Trophoblast cell (in vitro differentiated cells and primary cell): ENCODE results near the gene FRMD6.

Experiments used
- DNase-seq, 2 donors: peaks; one replicate each; pipeline ENCODE4 v3.0.0-alpha.2; 2016
- H2AFZ ChIP-seq: 2 replicates; pipeline ENCODE4 v1.6.1; 2013; ENCODE audit warnings: low read length, moderate library complexity, mild to moderate bottlenecking; ENCODE audit not compliant: insufficient read depth, poor library complexity
- H2AK5ac ChIP-seq: 2 replicates; pipeline ENCODE4 v1.6.1; 2013; ENCODE audit warnings: mild to moderate bottlenecking, low read length
- H2BK120ac ChIP-seq: 2 replicates; pipeline ENCODE4 v1.6.1; 2013; ENCODE audit warnings: low read length, mild to moderate bottlenecking, moderate library complexity; ENCODE audit not compliant: insufficient read depth, poor library complexity
- H2BK12ac ChIP-seq: 2 replicates; pipeline ENCODE4 v1.6.1; 2013; ENCODE audit warnings: mild to moderate bottlenecking, low read length, moderate library complexity
- H2BK5ac ChIP-seq: 2 replicates; pipeline ENCODE4 v1.6.1; 2013; ENCODE audit warnings: low read length, low read depth, moderate library complexity, mild to moderate bottlenecking; ENCODE audit not compliant: poor library complexity
- H3K14ac ChIP-seq: 2 replicates; pipeline ENCODE4 v1.6.1; 2013; ENCODE audit warnings: mild to moderate bottlenecking, low read length
- H3K18ac ChIP-seq: 2 replicates; pipeline ENCODE4 v1.6.1; 2013; ENCODE audit warnings: mild to moderate bottlenecking, low read length
- H3K23ac ChIP-seq: 2 replicates; pipeline ENCODE4 v1.6.1; 2013; ENCODE audit warnings: low read length
- H3K27ac ChIP-seq: 2 replicates; pipeline ENCODE4 v1.5.1; 2013; ENCODE audit warnings: low read depth, mild to moderate bottlenecking, inconsistent platforms, low read length, moderate library complexity
- H3K27me3 ChIP-seq: 2 replicates; pipeline ENCODE4 v1.6.1; 2013; ENCODE audit warnings: inconsistent platforms, mild to moderate bottlenecking, low read length, moderate library complexity; ENCODE audit not compliant: insufficient read depth
- H3K36me3 ChIP-seq, 2 experiments: 1 replicate in 1 of 2; 2 replicates in 1 of 2; pipeline ENCODE4 v1.6.1; 2013; ENCODE audit warnings: low read length in 2 of 2, mild to moderate bottlenecking in 2 of 2, moderate library complexity in 1 of 2; ENCODE audit not compliant: insufficient read depth in 2 of 2, control insufficient read depth in 1 of 2
- H3K4ac ChIP-seq: 2 replicates; pipeline ENCODE4 v1.6.1; 2013; ENCODE audit warnings: low read depth, mild to moderate bottlenecking, low read length, moderate library complexity
- H3K4me1 ChIP-seq, 2 experiments: 1 replicate in 1 of 2; 2 replicates in 1 of 2; pipeline ENCODE4 v1.6.1; 2013; ENCODE audit warnings: low read length in 2 of 2, mild to moderate bottlenecking in 2 of 2, moderate library complexity in 1 of 2; ENCODE audit not compliant: insufficient read depth in 2 of 2, control insufficient read depth in 1 of 2
- H3K4me2 ChIP-seq: 2 replicates; pipeline ENCODE4 v1.6.1; 2013; ENCODE audit warnings: inconsistent platforms, mild to moderate bottlenecking, low read length, moderate library complexity
- H3K4me3 ChIP-seq: 2 replicates; pipeline ENCODE4 v1.5.1; 2013; ENCODE audit warnings: mild to moderate bottlenecking, low read depth, low read length, inconsistent platforms
- H3K79me1 ChIP-seq: one replicate; pipeline ENCODE4 v1.6.1; 2013; ENCODE audit warnings: low read length
- H3K79me2 ChIP-seq: 2 replicates; pipeline ENCODE4 v1.6.1; 2013; ENCODE audit warnings: low read length, mild to moderate bottlenecking; ENCODE audit not compliant: control insufficient read depth, insufficient read depth, poor library complexity
- H3K9ac ChIP-seq: 2 replicates; pipeline ENCODE4 v1.6.1; 2013; ENCODE audit warnings: mild to moderate bottlenecking, low read length
- H3K9me3 ChIP-seq: 2 replicates; pipeline ENCODE4 v1.6.1; 2013; ENCODE audit warnings: low read depth, mild to moderate bottlenecking, control low read depth, inconsistent platforms, low read length; ENCODE audit not compliant: insufficient read depth
- H4K12ac ChIP-seq: 2 replicates; pipeline ENCODE4 v1.6.1; 2013; ENCODE audit warnings: low read depth, mild to moderate bottlenecking, low read length, moderate library complexity
- H4K8ac ChIP-seq: 2 replicates; pipeline ENCODE4 v1.6.1; 2013; ENCODE audit warnings: low read depth, mild to moderate bottlenecking, low read length, moderate library complexity
- H4K91ac ChIP-seq: one replicate; pipeline ENCODE4 v1.6.1; 2013; ENCODE audit warnings: low read depth, mild to moderate bottlenecking, low read length, moderate library complexity
- whole genome bisulfite sequencing: extraction: QIAGEN DNeasy Blood & Tissue Kit; methylation state at CpG from one replicate; pipeline ENCODE4 v1.1.7; 2013; ENCODE audit warnings: missing lambda C conversion rate; ENCODE audit not compliant: insufficient read length, insufficient coverage; ENCODE audit errors: extremely low coverage; 5-methylcytosine and 5-hydroxymethylcytosine counted together

FRMD6 gene

GRCh38 chr14:51626788-51627187, 24.9 kb upstream of the FRMD6 start:
- H3K14ac ChIP-seq, result no peak overlapping the region
- H3K4me1 ChIP-seq, result peaks cover 10 to 15% of the 10 kb centered on the region in 2 experiments
- H3K27ac ChIP-seq, result no peak overlapping the region
- WGBS, result no CpG with 5 or more reads among the region's 1 CpG
- H3K4me2 ChIP-seq, result no peak overlapping the region
- DNase-seq, result no peak
- no peak overlapping the region for H3K23ac ChIP-seq
- peaks cover 5% of the 10 kb centered on the region for H3K79me1 ChIP-seq
- no peak overlapping the region for H3K18ac ChIP-seq
- no peak overlapping the region for H3K4ac ChIP-seq
- H4K91ac ChIP-seq, result no peak overlapping the region
- no peaks in the 10 kb centered on the region for H3K27me3 ChIP-seq
- no peaks in the 10 kb centered on the region for H3K79me2 ChIP-seq
- H3K36me3 ChIP-seq, result no peaks in the 10 kb centered on the region
- no peak overlapping the region for H2BK5ac ChIP-seq
- no peak overlapping the region for H3K9ac ChIP-seq
- H2AFZ ChIP-seq, result no peak overlapping the region
- no peak overlapping the region for H4K8ac ChIP-seq
- H3K9me3 ChIP-seq, result no peaks in the 10 kb centered on the region
- no peak overlapping the region for H2BK120ac ChIP-seq
- H2BK12ac ChIP-seq, result no peak overlapping the region
- H3K4me3 ChIP-seq, result no peak overlapping the region
- H4K12ac ChIP-seq, result no peak overlapping the region
- no peak overlapping the region for H2AK5ac ChIP-seq

GRCh38 chr14:51627313-51627712, 24.4 kb upstream of the FRMD6 start:
- Histone ChIP-seq H3K18ac (no peak overlapping the region), H4K91ac (no peak overlapping the region), H3K4me2 (no peak overlapping the region), H4K12ac (no peak overlapping the region), H3K4ac (no peak overlapping the region), H3K79me1 (peaks cover 5% of the 10 kb centered on the region), H2AFZ (no peak overlapping the region), H3K4me3 (no peak overlapping the region), H2BK5ac (no peak overlapping the region), H3K14ac (no peak overlapping the region), H3K36me3 (no peaks in the 10 kb centered on the region), H3K23ac (no peak overlapping the region), H3K79me2 (no peaks in the 10 kb centered on the region), H3K9ac (no peak overlapping the region), H3K9me3 (no peaks in the 10 kb centered on the region), H3K27ac (no peak overlapping the region), H2AK5ac (no peak overlapping the region), H3K27me3 (no peaks in the 10 kb centered on the region), H2BK120ac (peak overlapping the region; percentile 35), H2BK12ac (peak overlapping the region; percentile 5), H3K4me1 (peaks cover 10 to 15% of the 10 kb centered on the region in 2 experiments), H4K8ac (no peak overlapping the region)
- DNase-seq, result no peak

GRCh38 chr14:51628238-51628637, 23.5 kb upstream of the FRMD6 start:
- no peak overlapping the region for H3K4me3 ChIP-seq
- no peak overlapping the region for H3K23ac ChIP-seq
- peak overlapping the region; percentile 33 for H2BK5ac ChIP-seq
- H4K91ac ChIP-seq, result no peak overlapping the region
- no peaks in the 10 kb centered on the region for H3K79me2 ChIP-seq
- no peak overlapping the region for H3K9ac ChIP-seq
- no peak overlapping the region for H2AK5ac ChIP-seq
- no peak overlapping the region for H3K4me2 ChIP-seq
- H4K8ac ChIP-seq, result no peak overlapping the region
- H3K4me1 ChIP-seq, result peaks cover 8 to 13% of the 10 kb centered on the region in 2 experiments
- H3K27ac ChIP-seq, result no peak overlapping the region
- DNase-seq, result peak in 1 of 2 donors; percentile 35
- no peaks in the 10 kb centered on the region for H3K9me3 ChIP-seq
- no peak overlapping the region for H3K18ac ChIP-seq
- no peak overlapping the region for H4K12ac ChIP-seq
- H2BK12ac ChIP-seq, result no peak overlapping the region
- H3K14ac ChIP-seq, result no peak overlapping the region
- no CpG with 5 or more reads among the region's 1 CpG for WGBS
- H3K79me1 ChIP-seq, result peaks cover 3% of the 10 kb centered on the region
- peak overlapping the region; percentile 60 for H2BK120ac ChIP-seq
- H3K36me3 ChIP-seq, result no peaks in the 10 kb centered on the region
- H3K4ac ChIP-seq, result no peak overlapping the region
- no peak overlapping the region for H2AFZ ChIP-seq
- no peaks in the 10 kb centered on the region for H3K27me3 ChIP-seq

GRCh38 chr14:51630987-51631386, 20.7 kb upstream of the FRMD6 start:
- Histone ChIP-seq H3K79me1 (peaks cover 8% of the 10 kb centered on the region), H2AK5ac (no peak overlapping the region), H3K79me2 (no peaks in the 10 kb centered on the region), H4K12ac (no peak overlapping the region), H3K4me1 (peaks cover 11 to 15% of the 10 kb centered on the region in 2 experiments), H2AFZ (no peak overlapping the region), H3K23ac (no peak overlapping the region), H3K9me3 (no peaks in the 10 kb centered on the region), H4K8ac (no peak overlapping the region), H2BK120ac (no peak overlapping the region), H3K4me3 (no peak overlapping the region), H2BK12ac (no peak overlapping the region), H3K18ac (no peak overlapping the region), H3K4ac (no peak overlapping the region), H3K9ac (no peak overlapping the region), H3K27ac (peak overlapping the region; percentile 56), H3K27me3 (no peaks in the 10 kb centered on the region), H3K36me3 (no peaks in the 10 kb centered on the region), H3K14ac (no peak overlapping the region), H4K91ac (no peak overlapping the region), H2BK5ac (no peak overlapping the region), H3K4me2 (no peak overlapping the region)
- peak in 1 of 2 donors; percentile 65 for DNase-seq
- no CpG with 5 or more reads among the region's 2 CpGs for WGBS
